ENCODE data around the gene CFP.

The CFP gene

GRCh38 chrX:47576021-47576898 is 53.5 kb downstream of the CFP start:
- no peak for DNase-seq (ENCODE audit: extremely low read depth in 1 of 2, low read depth in 1 of 2)

GRCh38 chrX:47574547-47575301 is 55.0 kb downstream of the CFP start:
- DNase-seq (ENCODE audit: extremely low read depth in 1 of 2, low read depth in 1 of 2) = no peak

- no peak for DNase-seq (ENCODE audit: extremely low read depth in 1 of 2, low read depth in 1 of 2)
Measured at GRCh38 chrX:47574076-47574546, 55.6 kb downstream of the CFP start.

- DNase-seq (ENCODE audit: extremely low read depth in 1 of 2, low read depth in 1 of 2) = no peak
Measured at GRCh38 chrX:47573341-47574075, 56.2 kb downstream of the CFP start.
